ENCODE measurements around the gene MTTP. TPM values are rescaled to one million over a fixed set of nuclear protein-coding genes. Genes with fewer than 3 reads are reported as not detected.

The MTTP gene
- total and polyA plus RNA-seq, 2 donors (not counting 1 experiment from before 2014, with no cell fraction given) = 0.03 TPM; not detected in 1

- Histone ChIP-seq H3K9me3 (ENCODE audit: control extremely low read depth in 1 of 3, control insufficient read depth in 2 of 3, insufficient read depth in 1 of 3, low read length in 2 of 3) (no peaks in the 10 kb centered on the region), H3K9ac (ENCODE audit: low read length) (no peak overlapping the region), H2AFZ (ENCODE audit: insufficient read depth, low read depth, low read length, poor library complexity, severe bottlenecking) (no peak overlapping the region), H3K27me3 (replicated peaks in 1 of 4; ENCODE audit: control extremely low read depth in 1 of 4, control insufficient read depth in 3 of 4, insufficient read depth in 4 of 4, low read length in 3 of 4) (peaks cover 0 to 12% (median 2%) of the 10 kb centered on the region in 4 experiments), H3K36me3 (replicated peaks in 1 of 2; ENCODE audit: control extremely low read depth in 1 of 2, control insufficient read depth in 1 of 2, extremely low read depth in 1 of 2, insufficient read depth in 2 of 2, low read length in 1 of 2) (no peaks in the 10 kb centered on the region), H3K4me1 (ENCODE audit: control insufficient read depth in 2 of 2, insufficient read depth in 2 of 2, low read length in 2 of 2) (peaks cover 4 to 9% of the 10 kb centered on the region in 2 donors), H3K4me2 (replicated peaks; ENCODE audit: low read depth, low read length, poor library complexity, severe bottlenecking) (no peak overlapping the region), H3K4me3 (ENCODE audit: control extremely low read depth in 1 of 5, extremely low read depth in 1 of 5, insufficient read depth in 1 of 5, low read depth in 2 of 5, low read length in 4 of 5) (no peak overlapping the region), H3K27ac (ENCODE audit: low read length in 2 of 2) (no peak overlapping the region), H4K20me1 (ENCODE audit: control insufficient read depth, insufficient read depth, low read length, poor library complexity, severe bottlenecking) (no peaks in the 10 kb centered on the region), H3K79me2 (ENCODE audit: control insufficient read depth, insufficient read depth, low read length) (no peaks in the 10 kb centered on the region)
- TF ChIP-seq, protein P1, sequence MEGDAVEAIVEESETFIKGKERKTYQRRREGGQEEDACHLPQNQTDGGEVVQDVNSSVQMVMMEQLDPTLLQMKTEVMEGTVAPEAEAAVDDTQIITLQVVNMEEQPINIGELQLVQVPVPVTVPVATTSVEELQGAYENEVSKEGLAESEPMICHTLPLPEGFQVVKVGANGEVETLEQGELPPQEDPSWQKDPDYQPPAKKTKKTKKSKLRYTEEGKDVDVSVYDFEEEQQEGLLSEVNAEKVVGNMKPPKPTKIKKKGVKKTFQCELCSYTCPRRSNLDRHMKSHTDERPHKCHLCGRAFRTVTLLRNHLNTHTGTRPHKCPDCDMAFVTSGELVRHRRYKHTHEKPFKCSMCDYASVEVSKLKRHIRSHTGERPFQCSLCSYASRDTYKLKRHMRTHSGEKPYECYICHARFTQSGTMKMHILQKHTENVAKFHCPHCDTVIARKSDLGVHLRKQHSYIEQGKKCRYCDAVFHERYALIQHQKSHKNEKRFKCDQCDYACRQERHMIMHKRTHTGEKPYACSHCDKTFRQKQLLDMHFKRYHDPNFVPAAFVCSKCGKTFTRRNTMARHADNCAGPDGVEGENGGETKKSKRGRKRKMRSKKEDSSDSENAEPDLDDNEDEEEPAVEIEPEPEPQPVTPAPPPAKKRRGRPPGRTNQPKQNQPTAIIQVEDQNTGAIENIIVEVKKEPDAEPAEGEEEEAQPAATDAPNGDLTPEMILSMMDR (IDR thresholded peaks at IDR 0.05) = no peak
- TF ChIP-seq EZH2 (IDR thresholded peaks at IDR 0.05; ENCODE audit: borderline replicate concordance, insufficient read depth, low read depth, low read length, poor library complexity, severe bottlenecking) = no peak
- DNase-seq (no peak), ATAC-seq (ENCODE audit: low read depth) (no peak)
- intact Hi-C loops (cut with micrococcal nuclease) = loop anchor here (2.0 to 10.0 kb wide), 5 partner anchors 478 to 1423 kb away; partner anchors contain the start of genes ADH5, RAP1GDS1 and STPG2
- Mint-ChIP-seq H3K27me3 (peaks cover 32% of the 10 kb centered on the region), H3K9me3 (ENCODE audit: insufficient read depth) (no peaks in the 10 kb centered on the region), H3K4me1 (peaks cover 18% of the 10 kb centered on the region), H3K4me3 (peak overlapping the region; percentile 48), H3K27ac (peak overlapping the region; percentile 1)
- POLR2A ChIA-PET = no interaction called here
- CTCF ChIA-PET = interaction anchor here (1.4 to 3.7 kb wide), 2 partner anchors 8 to 383 kb away, joined by 4 to 21 read pairs; partner anchors contain the start of gene DNAJB14
Measured at GRCh38 chr4:99564921-99565320, 9.7 kb upstream of the MTTP start.

DNA sequence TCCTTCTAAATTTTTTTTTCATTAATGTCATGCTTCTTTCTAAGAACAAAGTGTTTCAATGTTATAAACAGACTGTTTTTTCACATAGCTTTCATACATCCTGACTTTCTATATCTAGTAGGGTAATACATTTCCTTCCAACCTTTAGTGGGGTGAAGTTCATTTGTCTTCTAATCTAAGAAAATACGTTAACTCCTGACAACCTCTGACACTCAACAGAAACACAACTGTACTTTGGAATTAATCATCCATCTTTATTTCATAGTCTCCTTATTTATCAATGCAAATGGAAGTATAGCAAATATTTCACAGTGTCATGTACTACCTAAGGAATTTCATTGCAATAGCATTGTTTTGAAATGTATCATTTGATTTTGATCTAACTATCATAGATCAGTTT lies 2.7 kb upstream of the MTTP start:
- no peak for DNase-seq
- Histone ChIP-seq H3K9me3 (ENCODE audit: control extremely low read depth in 1 of 3, control insufficient read depth in 2 of 3, insufficient read depth in 1 of 3, low read length in 2 of 3) (no peaks in the 10 kb centered on the region), H3K27ac (ENCODE audit: low read length in 2 of 2) (no peak overlapping the region), H4K20me1 (ENCODE audit: control insufficient read depth, insufficient read depth, low read length, poor library complexity, severe bottlenecking) (no peaks in the 10 kb centered on the region), H3K27me3 (replicated peaks in 1 of 4; ENCODE audit: control extremely low read depth in 1 of 4, control insufficient read depth in 3 of 4, insufficient read depth in 4 of 4, low read length in 3 of 4) (peaks cover 0 to 19% (median 5%) of the 10 kb centered on the region in 4 experiments), H2AFZ (ENCODE audit: insufficient read depth, low read depth, low read length, poor library complexity, severe bottlenecking) (no peak overlapping the region), H3K79me2 (ENCODE audit: control insufficient read depth, insufficient read depth, low read length) (no peaks in the 10 kb centered on the region), H3K4me2 (replicated peaks; ENCODE audit: low read depth, low read length, poor library complexity, severe bottlenecking) (no peak overlapping the region), H3K4me1 (ENCODE audit: control insufficient read depth in 2 of 2, insufficient read depth in 2 of 2, low read length in 2 of 2) (peaks cover 6 to 11% of the 10 kb centered on the region in 2 donors), H3K4me3 (ENCODE audit: control extremely low read depth in 1 of 5, extremely low read depth in 1 of 5, insufficient read depth in 1 of 5, low read depth in 2 of 5, low read length in 4 of 5) (no peak overlapping the region), H3K9ac (ENCODE audit: low read length) (no peak overlapping the region), H3K36me3 (replicated peaks in 1 of 2; ENCODE audit: control extremely low read depth in 1 of 2, control insufficient read depth in 1 of 2, extremely low read depth in 1 of 2, insufficient read depth in 2 of 2, low read length in 1 of 2) (no peaks in the 10 kb centered on the region)
- intact Hi-C loops (cut with micrococcal nuclease) = no loop called here
- Mint-ChIP-seq H3K4me3 (no peak overlapping the region), H3K9me3 (ENCODE audit: insufficient read depth) (no peaks in the 10 kb centered on the region), H3K4me1 (peaks cover 10% of the 10 kb centered on the region), H3K27me3 (peaks cover 31% of the 10 kb centered on the region), H3K27ac (no peak overlapping the region)
- ChIA-PET CTCF (no interaction called here), POLR2A (no interaction called here)
- WGBS (ENCODE audit: insufficient coverage) = no CpG with 5 or more reads among the region's 1 CpG
- TF ChIP-seq, protein P1 (IDR thresholded peaks at IDR 0.05) = no peak
- TF ChIP-seq EZH2 (IDR thresholded peaks at IDR 0.05; ENCODE audit: borderline replicate concordance, insufficient read depth, low read depth, low read length, poor library complexity, severe bottlenecking) = no peak
- no peak for ATAC-seq (ENCODE audit: low read depth)
